LNCAP (cell line): ENCODE data around the gene CCL11.

Source experiments
- CTCF ChIP-seq: fragments of 450-650 bp; IDR thresholded peaks from 2 replicates; pipeline ENCODE4 v1.5.1; 2017; ENCODE audit warnings: mild to moderate bottlenecking

CCL11 gene

GRCh38 chr17:34311291-34311690 lies 25.7 kb downstream of the CCL11 start:
- no peak for TF ChIP-seq CTCF

- TF ChIP-seq CTCF: no peak
These were observed 26.5 kb downstream of the CCL11 start for GRCh38 chr17:34312080-34312479.

- no peak for TF ChIP-seq CTCF
These were observed 27.6 kb downstream of the CCL11 start for GRCh38 chr17:34313164-34313563.

GRCh38 chr17:34314279-34314678 lies 28.7 kb downstream of the CCL11 start:
- no peak for TF ChIP-seq CTCF

GRCh38 chr17:34318474-34318873 lies 32.9 kb downstream of the CCL11 start:
- 0 out of 2 replicates have a peak, but pooled peaks have one; percentile 27 for TF ChIP-seq CTCF

- TF ChIP-seq CTCF: no peak
These were observed 33.5 kb downstream of the CCL11 start, which contains the start of gene CCL8 for GRCh38 chr17:34319039-34319483. TSS of gene CCL8 (plus strand) at chr17:34319435. CDS start at chr17:34319502, 67 bp downstream.

- TF ChIP-seq CTCF: no peak
These were observed 36.4 kb downstream of the CCL11 start for GRCh38 chr17:34321964-34322363.

- no peak for TF ChIP-seq CTCF
These were observed 52.2 kb downstream of the CCL11 start for GRCh38 chr17:34337701-34338100.
